HG03457 (cell line): ENCODE data around the gene AGFG2.

Experiments
- ATAC-seq: cut with Tn5 transposase; IDR thresholded peaks from one replicate; pipeline ENCODE4 v1.9.1; 2021; ENCODE audit warnings: moderate number of reproducible peaks; ENCODE audit not compliant: unreplicated experiment

AGFG2 gene

GRCh38 chr7:100570954-100571828, 32.2 kb downstream of the AGFG2 start:
- ATAC-seq: no peak

DNA sequence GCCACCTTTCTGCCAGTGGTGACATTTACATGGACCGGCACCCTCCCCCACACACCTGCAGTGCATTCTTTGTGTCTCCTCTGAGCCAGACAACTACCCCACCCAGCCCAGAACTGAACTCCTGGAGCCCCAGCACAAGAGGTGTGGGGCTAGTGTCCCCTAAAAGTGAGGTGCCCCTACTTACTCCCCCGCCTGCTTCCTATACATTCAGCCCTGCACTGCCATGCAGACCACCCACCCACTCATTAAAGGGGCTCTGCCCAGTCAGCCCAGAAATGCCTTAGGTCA, 32.8 kb downstream of the AGFG2 start:
- no peak for ATAC-seq

- ATAC-seq: no peak
These were observed 33.4 kb downstream of the AGFG2 start for GRCh38 chr7:100572281-100572948.

DNA sequence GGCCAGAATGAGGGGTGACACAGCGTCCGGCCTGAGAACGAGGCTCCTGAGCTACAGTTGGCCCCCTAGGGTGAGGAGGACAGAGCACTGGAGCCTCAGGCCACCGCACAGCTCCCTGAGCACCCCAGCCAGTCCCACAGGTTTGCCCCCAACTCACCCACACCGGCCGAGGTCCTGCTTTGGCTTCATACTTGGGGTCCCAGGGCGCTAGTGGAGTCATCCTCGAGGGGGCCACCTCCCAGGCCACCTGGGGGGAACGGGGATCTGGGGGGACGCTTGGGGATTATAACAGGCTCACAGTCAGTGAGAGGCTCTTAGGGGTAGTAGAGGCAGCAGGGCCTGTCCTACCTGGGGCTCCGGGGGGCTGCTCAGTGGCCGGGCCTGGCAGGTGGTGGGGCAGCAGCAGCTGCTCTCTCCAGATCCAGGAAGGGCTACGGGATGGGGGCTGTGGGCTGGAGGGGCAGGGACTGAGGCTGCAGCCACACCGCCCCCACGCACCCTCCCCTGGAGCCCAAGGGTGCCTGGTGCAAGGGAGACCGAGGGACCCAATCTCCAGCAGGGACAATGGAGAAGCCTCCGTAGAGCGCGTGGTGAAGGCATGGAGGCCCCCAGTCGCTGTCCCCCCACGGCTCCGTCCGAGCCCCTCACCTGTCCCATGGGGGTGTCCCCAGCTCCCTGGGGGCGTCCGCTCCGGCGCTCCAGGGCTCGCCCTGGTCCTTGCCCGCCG, 34.1 kb downstream of the AGFG2 start:
- no peak for ATAC-seq

DNA sequence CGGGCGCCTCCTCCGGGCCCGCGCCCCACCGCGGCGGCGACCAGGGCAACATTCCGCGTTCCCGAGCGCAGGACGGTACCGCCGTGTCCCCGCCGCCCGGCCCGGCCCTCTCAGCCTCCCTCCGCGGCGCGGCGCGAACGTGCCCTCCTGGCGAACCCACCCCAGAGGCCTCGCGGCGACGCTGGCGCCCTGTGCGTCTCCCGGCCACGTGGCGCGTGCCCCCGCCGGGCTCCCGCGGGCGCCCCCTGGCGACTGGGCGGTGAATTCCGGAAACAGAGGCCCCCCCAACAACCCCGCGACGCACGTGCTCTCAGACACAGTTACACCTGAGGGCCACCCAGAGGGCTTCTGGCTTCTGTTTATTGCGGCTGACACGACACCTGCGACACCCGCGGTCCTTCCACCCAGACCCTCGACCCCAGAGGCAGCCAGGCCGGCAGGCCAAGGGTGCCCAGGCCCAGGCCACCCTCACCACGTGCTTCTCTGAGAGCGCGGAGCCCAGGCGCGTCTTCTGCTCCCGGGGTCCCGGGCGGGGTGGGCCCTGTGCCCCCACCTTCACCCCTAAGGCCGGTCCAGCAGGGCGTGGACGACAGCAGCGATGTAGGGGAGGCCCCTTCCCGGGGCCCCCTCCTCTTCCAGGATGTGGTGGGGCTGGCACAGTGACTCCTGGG, 34.8 kb downstream of the AGFG2 start, which contains the start of gene SAP25:
Gene SAP25 (minus strand): TSS at position 210 of the 671 bp plus-strand sequence. CDS start 158 bp downstream, at position 52.
- ATAC-seq: no peak

DNA sequence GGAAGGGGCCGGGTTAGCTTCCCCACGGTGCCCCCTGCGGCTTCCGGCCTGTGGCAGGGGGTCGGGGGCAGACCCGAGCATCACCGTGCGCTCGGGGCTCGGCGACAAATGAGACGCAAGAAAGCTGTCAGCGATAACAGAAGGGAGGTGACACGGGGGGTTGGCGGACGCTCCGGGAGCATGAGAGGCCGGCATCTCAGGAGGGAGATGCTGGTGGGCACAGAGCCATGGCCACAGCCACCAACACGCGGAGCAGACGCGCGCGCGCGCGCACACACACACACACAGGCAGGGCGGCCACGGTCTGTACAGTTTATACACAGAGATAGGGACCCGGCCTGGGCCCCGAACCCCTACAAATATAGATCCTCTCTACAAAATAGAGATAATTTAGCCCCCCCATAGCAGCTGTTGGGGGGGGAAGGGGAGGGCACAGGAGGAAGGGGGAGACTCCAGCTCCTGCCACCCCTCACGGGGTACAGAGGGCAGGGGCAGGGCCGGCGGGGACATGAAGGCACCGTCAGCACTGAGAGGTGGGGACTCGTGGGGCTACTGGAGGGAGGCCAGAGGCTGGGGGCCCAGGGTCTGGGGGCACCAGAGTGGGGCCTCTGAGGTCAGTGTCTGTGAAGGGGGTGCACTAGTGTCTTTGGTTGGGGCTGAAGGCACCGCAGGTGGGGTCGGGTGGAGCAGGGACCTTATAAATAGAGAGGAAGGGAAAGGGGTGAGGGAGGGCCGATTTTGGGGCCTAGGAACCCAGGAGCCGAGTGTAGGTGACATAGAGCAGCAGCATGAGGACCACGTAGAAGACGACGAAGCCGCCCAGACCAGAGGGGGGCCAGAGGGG, 35.6 kb downstream of the AGFG2 start:
- ATAC-seq: no peak

DNA sequence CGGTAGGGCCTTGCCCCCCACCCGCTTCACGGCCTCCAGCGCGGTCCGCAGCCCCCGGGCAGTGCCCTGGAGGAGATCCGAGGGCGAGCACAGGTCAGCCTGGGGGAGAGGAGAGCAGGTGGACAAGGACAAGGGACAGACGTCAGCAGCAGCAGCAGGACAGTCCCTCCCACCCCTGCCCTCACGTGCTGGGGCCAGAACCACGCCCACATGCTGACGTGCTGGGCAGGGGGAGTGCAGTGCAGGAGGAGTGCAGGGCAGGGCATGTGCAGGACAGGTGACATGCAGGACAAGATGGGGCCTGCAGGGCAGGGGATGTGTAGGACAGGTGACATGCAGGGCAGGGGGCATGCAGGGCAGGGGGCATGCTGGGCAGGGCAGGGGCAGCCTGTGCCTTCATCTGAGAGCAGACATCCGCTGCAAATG, 36.2 kb downstream of the AGFG2 start:
- ATAC-seq: no peak

DNA sequence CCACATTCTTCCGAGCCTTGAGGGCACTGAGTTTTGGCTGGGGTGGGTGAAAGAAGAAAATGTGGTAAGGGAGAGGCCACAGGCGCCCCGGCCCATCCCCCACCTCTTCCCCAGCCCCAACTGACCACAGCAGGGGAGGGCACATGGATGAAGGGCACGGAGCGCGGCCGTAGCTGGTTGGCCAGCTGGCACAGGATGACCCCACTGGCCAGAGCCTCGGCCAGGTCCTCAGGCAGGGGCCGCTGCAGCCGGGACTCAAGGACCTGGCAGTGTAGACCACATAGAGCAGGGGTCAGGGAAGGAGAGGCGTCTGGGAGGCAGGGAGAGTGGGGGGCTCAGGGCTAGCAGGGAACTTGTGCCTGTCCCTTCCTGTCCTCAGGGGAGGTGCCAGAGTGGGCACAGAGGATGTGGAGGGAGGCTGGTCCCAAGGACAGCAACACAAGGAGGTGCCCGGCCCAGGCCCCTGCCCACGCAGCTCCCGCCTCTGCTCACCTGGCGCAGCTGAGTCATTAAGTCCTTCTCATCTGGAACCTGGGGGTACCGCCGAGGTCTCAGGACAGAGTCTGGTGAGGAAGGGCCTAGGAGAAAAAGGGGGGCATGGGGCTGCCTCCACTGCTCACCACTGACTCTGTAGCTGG, 36.9 kb downstream of the AGFG2 start:
- no peak for ATAC-seq

DNA sequence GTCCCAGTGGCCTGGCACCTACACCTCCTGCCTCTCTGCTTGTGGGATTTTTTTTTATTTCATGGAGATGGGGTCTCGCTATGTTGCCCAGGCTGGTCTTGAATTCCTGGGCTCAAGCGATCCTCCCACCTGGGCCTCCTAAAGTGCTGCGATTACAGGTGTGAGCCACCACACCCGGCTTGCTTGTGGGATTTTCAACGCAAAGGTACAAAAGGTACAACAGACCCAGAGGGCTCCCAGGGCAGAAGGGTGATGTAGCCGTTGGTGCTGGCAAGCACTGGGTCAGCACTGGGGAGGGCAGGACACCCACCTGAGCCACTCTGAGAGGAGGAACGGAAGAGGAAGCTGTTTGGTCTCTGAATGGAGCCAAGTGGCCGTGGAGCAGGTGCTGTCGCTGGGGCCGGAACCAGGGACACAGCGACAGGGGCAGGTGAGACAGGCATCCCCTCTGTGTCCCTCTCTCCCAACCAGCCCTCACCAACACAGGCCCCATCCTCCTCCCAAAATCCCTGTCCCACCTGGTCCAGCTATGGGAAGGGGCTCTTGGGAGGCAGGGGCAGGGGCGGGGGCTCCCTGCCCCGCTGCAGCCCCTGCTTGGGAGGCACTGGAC, 37.5 kb downstream of the AGFG2 start:
- ATAC-seq: no peak

- ATAC-seq: no peak
These were observed 38.1 kb downstream of the AGFG2 start for GRCh38 chr7:100577103-100577502.

- no peak for ATAC-seq
These were observed 38.5 kb downstream of the AGFG2 start for GRCh38 chr7:100577507-100577906.

DNA sequence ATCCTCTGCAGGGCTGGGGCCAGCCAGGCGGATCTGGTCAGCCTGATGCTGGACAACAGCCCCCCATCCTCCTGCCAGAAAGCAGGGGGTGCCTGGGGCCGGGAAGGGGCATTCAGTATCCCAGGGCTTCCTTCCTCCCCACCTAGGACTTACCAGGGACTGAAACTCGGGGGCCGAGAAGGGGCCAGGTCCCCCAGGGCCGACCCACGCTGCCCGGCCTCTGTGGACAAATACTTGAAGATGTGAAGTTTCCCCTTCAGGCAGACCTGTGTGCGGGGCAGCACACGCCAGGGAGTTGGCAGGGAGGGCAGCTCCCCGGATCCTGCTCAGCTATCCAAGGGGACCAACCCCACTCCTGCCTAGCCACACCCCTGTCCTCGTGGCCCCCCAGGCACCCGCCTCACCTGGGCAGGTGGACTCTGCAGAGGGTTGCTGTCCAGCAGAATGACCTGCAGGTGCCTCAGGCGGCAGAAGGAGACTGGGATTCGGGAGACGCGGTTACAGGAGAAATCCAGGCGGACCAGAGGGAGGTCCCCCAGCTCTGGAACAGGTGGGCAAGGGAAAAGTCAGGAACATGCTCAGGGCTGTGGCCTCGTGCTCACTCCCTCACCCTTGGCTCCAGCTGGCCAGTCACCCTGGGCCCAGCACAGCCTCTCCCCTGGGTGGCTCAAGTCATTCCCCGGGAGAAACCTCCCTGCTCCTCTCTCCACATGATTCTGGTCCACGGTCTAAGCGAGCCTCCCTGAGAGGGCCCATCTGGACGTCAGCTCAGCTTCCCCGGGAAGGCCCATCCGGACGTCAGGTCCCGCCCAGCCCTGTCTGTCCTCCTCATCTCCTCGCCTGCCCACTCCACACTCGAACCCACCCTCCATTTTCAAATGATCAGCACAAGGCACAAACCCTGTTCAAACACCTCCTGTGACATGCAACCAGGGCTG, 39.5 kb downstream of the AGFG2 start:
- no peak for ATAC-seq

GRCh38 chr7:100580466-100581283, 41.7 kb downstream of the AGFG2 start:
- no peak for ATAC-seq

DNA sequence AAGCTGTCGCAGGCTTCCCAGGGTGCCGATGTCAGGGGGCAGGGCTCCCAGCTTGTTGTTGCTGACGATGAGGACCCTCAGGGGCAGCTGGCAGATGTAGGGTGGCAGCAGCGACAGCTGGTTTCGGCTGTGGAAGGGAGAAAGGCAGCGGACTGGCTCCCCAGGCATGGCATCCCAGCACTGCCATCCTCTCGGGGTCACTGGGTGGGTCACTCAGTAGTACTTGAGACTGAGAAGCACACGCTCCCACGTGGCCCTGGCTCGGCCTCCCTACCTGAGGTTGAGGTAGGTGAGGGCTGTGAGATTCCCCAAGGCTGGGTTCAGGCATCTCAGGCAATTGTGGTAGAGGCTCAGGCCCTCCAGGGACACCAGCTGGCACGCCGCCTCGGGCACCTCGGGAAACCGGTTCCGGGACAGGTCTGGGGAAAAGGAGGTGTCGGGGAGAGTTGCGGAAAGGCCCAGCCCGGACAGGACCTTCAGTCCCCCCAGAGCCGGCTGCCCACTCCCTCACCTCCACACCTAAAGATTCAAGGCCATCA, 43.1 kb downstream of the AGFG2 start:
- no peak for ATAC-seq

GRCh38 chr7:100582650-100583049, 43.6 kb downstream of the AGFG2 start:
- no peak for ATAC-seq

GRCh38 chr7:100583132-100584053, 44.4 kb downstream of the AGFG2 start:
- no peak for ATAC-seq
